ENCODE measurements around the gene SSC5D.

GRCh38 chr19:55447421-55448174 lies 40.6 kb upstream of the SSC5D start:
- TF ChIP-seq CTCF (conservative IDR thresholded peaks at IDR 0.05; ENCODE audit: low read length): no peak
- TF ChIP-seq EZH2phosphoT487 (IDR thresholded peaks at IDR 0.05; ENCODE audit: borderline replicate concordance, low read depth, low read length): no peak

Measured in OCI-LY7 (cell line).